ENCODE measurements around the gene PARVA. TPM values are rescaled to one million over a fixed set of nuclear protein-coding genes. Genes with fewer than 3 reads are reported as not detected.
"Not testable (repeated sequence)": the region's sequence is repeated elsewhere in the genome, so short reads cannot be mapped to it uniquely, and the experiment has no call there.

PARVA gene
- total and polyA plus RNA-seq, 2 of the 4 experiments (the other 2 are of a cell fraction), result 65.2 to 80.2 TPM

DNA sequence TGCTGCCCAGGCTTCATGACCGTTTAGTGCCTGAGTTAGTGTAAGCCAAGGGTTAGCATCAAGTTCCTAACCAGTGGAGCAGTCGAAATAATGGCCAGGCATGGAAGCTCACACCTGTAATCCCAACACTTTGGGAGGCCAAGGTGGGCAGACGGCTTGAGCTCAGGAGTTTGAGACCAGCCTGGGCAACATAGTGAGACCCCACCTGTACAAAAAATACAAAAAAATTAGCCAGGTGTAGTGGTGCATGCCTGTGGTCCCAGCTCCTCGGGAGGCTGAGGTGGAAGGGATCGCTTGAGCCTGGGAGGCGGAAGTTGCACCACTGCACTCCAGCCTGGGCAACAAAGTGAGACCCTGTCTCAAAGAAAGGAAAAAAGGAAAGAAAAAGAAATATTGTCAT lies 143.2 kb downstream of the PARVA start:
- CTCF ChIA-PET; in situ Hi-C loops (cut with MboI; ENCODE audit: low sequenced_read_pairs): not testable (repeated sequence)
- WGBS, 2 experiments (ENCODE audit: extremely low coverage in 2 of 2, insufficient read length in 1 of 2), result 100% methylated on average over 2 of the region's 6 CpGs; no CpG with 5 or more reads in 1 of the 2 experiments

More for the DNA sequence above, 143.2 kb downstream of the PARVA start:
- H3K9me3 ChIP-seq (ENCODE audit: control insufficient read depth, insufficient read depth, low read length); H2BK5ac ChIP-seq (ENCODE audit: low read depth, low read length, poor library complexity, severe bottlenecking); BruUV-seq (replicated peaks); H2AK5ac ChIP-seq (ENCODE audit: low read depth, low read length); H3K27me3 ChIP-seq (ENCODE audit: control insufficient read depth, insufficient read depth, low read length); H2BK15ac ChIP-seq (ENCODE audit: low read depth, low read length); H3K4me3 ChIP-seq (ENCODE audit: insufficient read depth, low read depth, low read length); H3K27ac ChIP-seq (ENCODE audit: insufficient read depth, low read length); H3K56ac ChIP-seq (ENCODE audit: extremely low read depth, insufficient read depth, low read length); POLR2A ChIA-PET (ENCODE audit: unreplicated experiment); intact Hi-C loops (cut with micrococcal nuclease); H3K9ac ChIP-seq (ENCODE audit: low read depth, low read length); H3K4me2 ChIP-seq (ENCODE audit: low read depth, low read length); H3K18ac ChIP-seq (ENCODE audit: low read depth, low read length); H3K14ac ChIP-seq (replicated peaks; ENCODE audit: low read depth, low read length); H4K91ac ChIP-seq (ENCODE audit: insufficient read depth, low read depth, low read length); H2BK20ac ChIP-seq (ENCODE audit: low read depth, low read length); H2AK9ac ChIP-seq (replicated peaks; ENCODE audit: low read depth, low read length, poor library complexity); H2BK120ac ChIP-seq (ENCODE audit: low read depth, low read length); H4K20me1 ChIP-seq (ENCODE audit: insufficient read depth, low read length); H3K23ac ChIP-seq (ENCODE audit: low read depth, low read length); H4K8ac ChIP-seq (ENCODE audit: low read depth in 2 of 2, low read length in 2 of 2); dilution Hi-C loops (cut with HindIII; ENCODE audit: low sequenced_read_pairs, unreplicated experiment); DNase-seq; H4K5ac ChIP-seq (ENCODE audit: low read depth, low read length); ATAC-seq (ENCODE audit: low read depth); H2AFZ ChIP-seq (replicated peaks; ENCODE audit: low read length, poor library complexity); H3K4me1 ChIP-seq (ENCODE audit: control insufficient read depth, insufficient read depth, low read length); H3K4ac ChIP-seq (ENCODE audit: low read depth, low read length): not testable (repeated sequence)
- H3K9me1 ChIP-seq (ENCODE audit: insufficient read depth, low read length), result peaks cover 28% of the 10 kb centered on the region
- peaks cover 57% of the 10 kb centered on the region for H3K36me3 ChIP-seq (ENCODE audit: control insufficient read depth, insufficient read depth, low read length)
- H3K79me1 ChIP-seq (ENCODE audit: low read depth in 1 of 2, low read length in 2 of 2), result peaks cover 0 to 49% of the 10 kb centered on the region in 2 experiments; a peak in 3 of 4 replicates
